GM21576 (cell line): Measurements from ENCODE around the gene EPHA8.

Experiments
- ATAC-seq: cut with Tn5 transposase; IDR thresholded peaks from one replicate; pipeline ENCODE4 v1.9.1; 2021; ENCODE audit warnings: mild to moderate bottlenecking, moderate library complexity; ENCODE audit not compliant: unreplicated experiment

EPHA8 gene

GRCh38 chr1:22612671-22613571, 49.6 kb downstream of the EPHA8 start:
- ATAC-seq, result no peak

- no peak for ATAC-seq
These were observed 50.3 kb downstream of the EPHA8 start for GRCh38 chr1:22613572-22613918.

GRCh38 chr1:22613951-22614350, 50.7 kb downstream of the EPHA8 start:
- ATAC-seq, result no peak

- ATAC-seq, result no peak
These were observed 52.6 kb downstream of the EPHA8 start for GRCh38 chr1:22615886-22616285.

GRCh38 chr1:22616571-22616970, 53.3 kb downstream of the EPHA8 start:
- no peak for ATAC-seq

- ATAC-seq, result no peak
These were observed 54.8 kb downstream of the EPHA8 start for GRCh38 chr1:22618056-22618455.

GRCh38 chr1:22619252-22619651, 56.0 kb downstream of the EPHA8 start:
- no peak for ATAC-seq

- no peak for ATAC-seq
These were observed 56.5 kb downstream of the EPHA8 start for GRCh38 chr1:22619798-22620197.

- ATAC-seq, result no peak
These were observed 58.5 kb downstream of the EPHA8 start for GRCh38 chr1:22621761-22622160.

- ATAC-seq, result no peak
These were observed 62.1 kb downstream of the EPHA8 start for GRCh38 chr1:22625262-22625925.

GRCh38 chr1:22626237-22627157, 63.2 kb downstream of the EPHA8 start:
- no peak for ATAC-seq

- no peak for ATAC-seq
These were observed 64.0 kb downstream of the EPHA8 start for GRCh38 chr1:22627331-22627730.

GRCh38 chr1:22628698-22629444, 65.6 kb downstream of the EPHA8 start:
- no peak for ATAC-seq

- ATAC-seq, result no peak
These were observed 66.6 kb downstream of the EPHA8 start for GRCh38 chr1:22629886-22630285.

GRCh38 chr1:22633697-22634463, 70.6 kb downstream of the EPHA8 start:
- no peak for ATAC-seq

- no peak for ATAC-seq
These were observed 72.1 kb downstream of the EPHA8 start for GRCh38 chr1:22635436-22635835.

GRCh38 chr1:22636353-22636752, 73.1 kb downstream of the EPHA8 start, which contains the start of gene C1QA:
Gene C1QA, plus strand, starts transcription at chr1:22636628. Its CDS starts 989 bp downstream, at chr1:22637617.
- ATAC-seq, result no peak

GRCh38 chr1:22636927-22637326, 73.6 kb downstream of the EPHA8 start:
- no peak for ATAC-seq

- ATAC-seq, result no peak
These were observed 74.7 kb downstream of the EPHA8 start for GRCh38 chr1:22637907-22638445.
